ENCODE results near the gene KIAA1958.

The KIAA1958 gene

DNA sequence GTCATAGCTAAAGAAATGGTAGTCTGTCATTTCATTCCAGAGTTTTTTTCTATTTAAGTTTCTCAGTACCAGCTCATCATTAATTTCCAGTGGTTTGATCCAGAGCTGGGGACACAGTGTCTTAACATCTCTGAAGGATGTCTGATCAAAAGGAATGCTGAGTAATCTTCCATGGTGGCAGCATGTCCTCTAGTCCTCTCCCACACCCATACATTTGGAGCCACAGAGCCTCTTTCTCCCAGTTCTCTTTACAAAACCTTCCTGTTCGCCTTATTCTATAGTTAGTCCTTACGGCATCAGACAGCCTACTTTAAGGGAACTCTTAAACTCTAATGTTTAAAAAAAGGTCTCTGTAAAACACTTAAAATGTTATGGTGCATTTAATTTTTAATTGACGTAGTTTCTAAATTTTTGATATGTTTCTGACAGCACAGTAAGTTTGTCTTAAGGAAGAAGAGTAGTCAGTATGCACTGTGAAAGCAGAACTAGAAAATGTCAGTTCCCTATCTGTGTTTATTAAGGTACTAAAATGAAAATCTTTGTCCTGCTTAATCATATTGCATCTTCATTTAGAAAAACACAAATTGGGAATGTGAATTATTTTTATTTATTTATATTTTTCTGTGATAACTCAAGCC lies 134.5 kb downstream of the KIAA1958 start:
- H3K4me3 ChIP-seq (ENCODE audit: low read length): no peak overlapping the region
- TF ChIP-seq, protein P1, sequence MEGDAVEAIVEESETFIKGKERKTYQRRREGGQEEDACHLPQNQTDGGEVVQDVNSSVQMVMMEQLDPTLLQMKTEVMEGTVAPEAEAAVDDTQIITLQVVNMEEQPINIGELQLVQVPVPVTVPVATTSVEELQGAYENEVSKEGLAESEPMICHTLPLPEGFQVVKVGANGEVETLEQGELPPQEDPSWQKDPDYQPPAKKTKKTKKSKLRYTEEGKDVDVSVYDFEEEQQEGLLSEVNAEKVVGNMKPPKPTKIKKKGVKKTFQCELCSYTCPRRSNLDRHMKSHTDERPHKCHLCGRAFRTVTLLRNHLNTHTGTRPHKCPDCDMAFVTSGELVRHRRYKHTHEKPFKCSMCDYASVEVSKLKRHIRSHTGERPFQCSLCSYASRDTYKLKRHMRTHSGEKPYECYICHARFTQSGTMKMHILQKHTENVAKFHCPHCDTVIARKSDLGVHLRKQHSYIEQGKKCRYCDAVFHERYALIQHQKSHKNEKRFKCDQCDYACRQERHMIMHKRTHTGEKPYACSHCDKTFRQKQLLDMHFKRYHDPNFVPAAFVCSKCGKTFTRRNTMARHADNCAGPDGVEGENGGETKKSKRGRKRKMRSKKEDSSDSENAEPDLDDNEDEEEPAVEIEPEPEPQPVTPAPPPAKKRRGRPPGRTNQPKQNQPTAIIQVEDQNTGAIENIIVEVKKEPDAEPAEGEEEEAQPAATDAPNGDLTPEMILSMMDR (IDR thresholded peaks at IDR 0.05; ENCODE audit: insufficient read depth, low read depth, low read length, missing control alignments): no peak
- DNase-seq (ENCODE audit: low read depth): no peak

DNA sequence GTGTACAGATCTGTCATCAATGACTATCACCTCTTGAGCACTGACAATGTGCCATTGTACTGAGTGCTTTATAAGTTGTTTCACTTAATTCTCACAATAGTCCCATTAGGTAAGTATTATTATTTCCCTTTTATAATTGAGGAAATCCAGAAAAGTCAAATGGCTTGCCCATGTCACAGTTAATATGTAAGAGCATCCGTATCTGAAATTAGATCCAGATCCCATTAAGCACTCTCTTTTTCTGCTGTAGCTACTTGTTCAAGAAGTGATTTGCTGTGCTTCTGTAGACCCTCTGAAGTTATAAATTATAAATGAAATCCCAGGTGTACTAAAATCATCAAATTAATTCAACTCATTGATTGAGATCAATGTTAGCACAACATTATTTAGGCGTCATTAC lies 136.6 kb downstream of the KIAA1958 start:
- DNase-seq (ENCODE audit: low read depth): no peak
- H3K4me3 ChIP-seq (ENCODE audit: low read length): no peak overlapping the region
- TF ChIP-seq, protein P1 (IDR thresholded peaks at IDR 0.05; ENCODE audit: insufficient read depth, low read depth, low read length, missing control alignments): no peak

DNA sequence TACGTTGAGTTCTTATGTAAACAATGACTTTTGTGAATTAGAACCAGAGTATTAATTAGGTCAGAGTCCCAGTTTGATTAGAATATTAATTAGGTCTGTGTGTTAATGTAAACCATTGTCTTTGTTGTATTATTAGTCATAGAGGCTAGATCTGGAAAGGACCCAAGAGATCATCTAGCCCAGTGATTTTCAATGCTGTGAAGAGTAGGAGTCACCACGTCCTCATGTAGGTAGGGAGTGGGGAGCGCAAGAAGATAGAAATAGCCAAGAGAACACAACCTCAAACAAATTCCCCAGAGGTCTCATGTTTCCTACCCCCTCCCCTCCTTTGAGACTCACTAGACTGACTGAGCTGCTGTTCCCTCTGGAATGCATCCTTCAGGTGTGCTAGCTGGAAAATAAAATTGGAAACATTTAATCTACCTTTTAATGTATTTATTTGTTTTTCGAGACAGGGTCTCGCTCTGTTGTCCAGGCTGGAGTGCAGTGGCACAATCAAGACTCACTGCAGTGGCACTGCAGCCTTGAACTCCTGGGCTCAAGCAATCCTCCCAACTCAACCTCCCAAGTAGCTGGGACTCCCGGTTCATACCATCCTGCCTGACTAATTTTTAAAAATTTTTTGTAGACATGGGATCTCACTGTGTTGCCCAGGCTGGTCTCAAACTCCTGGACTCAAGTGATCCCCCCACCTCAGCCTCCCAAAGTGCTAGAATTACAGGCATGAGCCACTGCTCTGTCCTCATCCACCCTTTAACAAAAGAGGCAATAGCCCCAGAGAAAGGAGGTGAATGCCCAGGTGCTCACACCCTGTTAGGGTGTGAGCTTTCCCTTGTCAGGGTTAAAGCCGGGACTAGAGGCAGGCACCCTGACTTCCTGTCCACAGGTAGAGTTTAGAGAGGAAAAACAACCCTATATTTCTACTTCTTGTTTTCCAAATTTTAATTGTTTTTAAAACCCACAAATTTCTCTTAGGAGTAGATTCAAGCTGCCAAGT lies 138.4 kb downstream of the KIAA1958 start:
- TF ChIP-seq, protein P1 (IDR thresholded peaks at IDR 0.05; ENCODE audit: insufficient read depth, low read depth, low read length, missing control alignments): no peak
- DNase-seq (ENCODE audit: low read depth): peak; percentile 33
- H3K4me3 ChIP-seq (ENCODE audit: low read length): no peak overlapping the region

DNA sequence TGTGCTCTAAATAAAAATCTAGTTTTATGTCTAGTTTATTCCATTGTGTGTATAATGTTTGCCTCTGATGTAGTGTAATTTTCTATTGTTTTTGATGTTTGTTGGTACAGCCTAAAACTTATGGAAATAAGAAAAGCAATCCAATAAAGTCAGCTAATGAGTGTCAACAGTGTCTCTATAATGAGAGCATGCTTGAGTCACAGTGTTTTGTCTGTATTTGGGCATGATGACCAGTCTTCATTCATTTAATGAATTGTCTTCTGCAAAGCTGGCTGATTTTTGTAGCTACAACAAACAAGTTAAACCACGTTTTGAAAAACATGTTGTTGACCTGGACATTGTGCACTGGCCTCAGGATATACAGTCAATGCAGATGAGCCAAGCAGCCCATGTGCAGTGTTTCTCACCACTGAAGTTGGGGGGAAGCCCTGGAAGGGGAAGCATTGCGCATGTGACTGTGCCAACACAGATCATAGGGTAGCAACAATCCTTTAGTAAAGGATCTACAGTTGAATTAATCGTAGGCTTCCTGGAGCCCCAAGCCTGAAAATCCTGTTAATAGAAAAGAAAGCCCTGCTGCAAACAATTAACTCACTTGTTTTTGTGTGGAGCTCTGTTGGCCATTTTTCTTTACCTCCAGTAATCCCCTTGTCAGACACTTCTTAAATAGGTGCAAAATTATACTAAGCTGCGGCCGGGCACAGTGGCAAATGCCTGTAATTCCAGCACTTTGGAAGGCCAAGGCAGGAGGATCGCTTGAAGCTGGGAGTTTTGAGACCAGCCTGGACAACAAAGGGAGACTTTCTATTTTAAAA lies 143.3 kb downstream of the KIAA1958 start:
- TF ChIP-seq, protein P1 (IDR thresholded peaks at IDR 0.05; ENCODE audit: insufficient read depth, low read depth, low read length, missing control alignments): no peak
- DNase-seq (ENCODE audit: low read depth): peak; percentile 35
- no peak overlapping the region for H3K4me3 ChIP-seq (ENCODE audit: low read length)

DNA sequence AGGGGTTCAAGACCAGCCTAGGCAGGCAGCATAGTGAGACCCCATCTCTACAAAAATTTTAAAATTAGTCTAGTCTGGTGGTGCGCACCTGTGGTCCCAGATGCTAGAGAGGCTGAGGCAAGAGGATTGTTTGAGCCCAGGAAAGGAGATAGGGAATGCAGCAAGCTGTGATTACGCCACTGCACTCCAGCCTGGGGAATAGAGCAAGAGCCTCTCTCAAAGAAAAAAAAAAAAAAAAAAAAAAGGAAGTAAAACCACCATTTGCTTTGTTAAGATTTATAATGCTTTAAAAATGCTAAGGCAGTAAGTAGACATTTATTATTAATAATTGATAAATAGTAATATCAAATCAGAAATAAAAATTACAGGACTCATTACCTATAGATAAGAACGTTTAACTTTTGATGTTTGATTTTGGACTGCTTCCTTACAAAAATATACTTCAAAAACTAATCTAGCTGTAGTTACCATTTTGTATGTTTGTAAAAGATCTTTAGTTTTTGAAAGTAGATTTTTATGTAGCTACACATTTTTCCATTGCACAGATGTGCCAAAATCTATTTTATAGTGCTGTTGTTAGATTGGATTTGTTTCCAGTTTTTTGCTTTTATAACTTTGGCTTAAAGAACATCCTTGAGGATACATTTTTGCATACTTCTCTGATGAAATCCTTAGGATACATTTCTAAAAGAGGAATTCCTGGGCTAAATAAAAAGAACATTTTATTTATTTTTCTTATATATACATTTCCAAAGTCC lies 144.9 kb downstream of the KIAA1958 start:
- TF ChIP-seq, protein P1 (IDR thresholded peaks at IDR 0.05; ENCODE audit: insufficient read depth, low read depth, low read length, missing control alignments): no peak
- DNase-seq (ENCODE audit: low read depth): no peak
- no peak overlapping the region for H3K4me3 ChIP-seq (ENCODE audit: low read length)

DNA sequence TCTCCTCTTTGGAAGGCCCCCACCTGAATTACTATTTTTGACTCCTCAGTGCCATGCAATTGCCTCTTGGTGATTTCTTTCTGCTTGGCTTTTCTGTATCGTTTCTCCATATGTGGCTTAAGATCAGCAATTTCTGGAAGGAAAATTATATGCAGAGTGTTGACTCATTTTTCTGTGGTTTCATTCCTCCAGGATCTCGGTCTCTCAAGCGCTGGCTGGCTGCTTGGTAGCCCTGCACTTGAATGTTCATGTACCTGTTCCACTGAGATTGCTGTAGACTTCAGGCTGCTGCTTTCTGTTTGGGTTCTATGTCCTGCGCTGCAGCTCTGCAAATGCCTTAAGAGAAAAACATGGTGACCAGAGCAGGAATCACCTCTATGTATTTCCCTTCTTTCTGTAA lies 153.7 kb downstream of the KIAA1958 start:
- TF ChIP-seq, protein P1 (IDR thresholded peaks at IDR 0.05; ENCODE audit: insufficient read depth, low read depth, low read length, missing control alignments): no peak
- no peak for DNase-seq (ENCODE audit: low read depth)

More for the DNA sequence above, 153.7 kb downstream of the KIAA1958 start:
- no peak overlapping the region for H3K4me3 ChIP-seq (ENCODE audit: low read length)

Measured in epithelial cell of esophagus (primary cell).